Hematopoietic multipotent progenitor cell treated with erythropoietin and hydrocortisone succinate and interleukin-3 and kit ligand, for 8 days (in vitro differentiated cells): Measurements from ENCODE around the gene REXO1.

Experiments used
- DNase-seq: peaks from one replicate; pipeline ENCODE4 v3.0.0-alpha.2; 2015

REXO1 gene

DNA sequence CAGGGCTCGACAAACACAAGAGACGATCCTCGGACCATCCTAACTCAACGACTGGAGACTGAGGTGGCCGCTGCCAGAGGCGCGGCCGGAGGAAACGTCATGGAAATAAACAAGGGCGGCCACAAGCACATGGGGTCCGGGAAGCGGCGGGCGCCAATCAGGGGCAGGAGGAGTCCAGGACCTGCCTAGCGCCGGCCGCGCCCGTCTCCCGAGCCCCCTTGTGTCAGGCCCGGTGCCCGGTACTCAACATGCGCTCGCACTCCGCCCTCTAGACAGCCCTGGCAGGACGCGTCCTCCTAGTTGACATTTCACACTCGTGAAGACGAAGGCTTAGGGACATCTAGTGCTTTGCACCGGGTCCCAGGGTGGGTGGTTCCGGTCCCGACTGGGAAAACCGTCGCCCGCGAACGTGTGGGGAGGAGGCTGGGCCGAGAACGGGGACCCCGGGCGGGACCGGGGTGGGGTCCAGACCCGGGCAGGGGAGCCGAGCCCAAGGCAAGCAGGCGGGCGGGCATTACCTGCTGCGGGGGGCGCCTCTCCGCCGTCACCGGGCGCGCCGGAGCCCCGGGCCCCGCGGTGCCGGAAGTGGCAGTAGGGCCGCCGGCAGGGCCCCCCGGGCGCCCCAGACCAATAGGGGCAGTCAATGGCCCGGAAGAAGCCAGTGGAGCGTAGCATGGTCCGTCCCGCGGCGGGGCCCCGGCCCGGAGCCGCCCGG lies 442 bp downstream of the REXO1 start:
- peak; percentile 74 for DNase-seq

DNA sequence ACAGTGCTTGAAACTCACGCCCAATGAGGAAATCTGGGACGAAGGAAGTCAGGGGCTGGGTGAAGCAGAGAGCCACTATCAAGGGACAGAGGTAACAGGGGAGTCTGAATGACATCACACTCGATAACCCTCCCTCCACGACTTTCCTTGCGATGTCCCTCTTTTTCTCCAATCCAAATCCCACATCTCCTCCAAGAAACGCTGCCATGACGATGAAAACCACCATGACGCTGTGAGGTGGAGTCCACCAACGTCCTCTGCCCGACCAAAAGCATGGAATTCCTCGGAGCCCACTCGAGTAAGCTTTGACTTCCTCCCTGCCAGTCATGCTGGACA lies 967 bp downstream of the REXO1 start:
- no peak for DNase-seq

DNA sequence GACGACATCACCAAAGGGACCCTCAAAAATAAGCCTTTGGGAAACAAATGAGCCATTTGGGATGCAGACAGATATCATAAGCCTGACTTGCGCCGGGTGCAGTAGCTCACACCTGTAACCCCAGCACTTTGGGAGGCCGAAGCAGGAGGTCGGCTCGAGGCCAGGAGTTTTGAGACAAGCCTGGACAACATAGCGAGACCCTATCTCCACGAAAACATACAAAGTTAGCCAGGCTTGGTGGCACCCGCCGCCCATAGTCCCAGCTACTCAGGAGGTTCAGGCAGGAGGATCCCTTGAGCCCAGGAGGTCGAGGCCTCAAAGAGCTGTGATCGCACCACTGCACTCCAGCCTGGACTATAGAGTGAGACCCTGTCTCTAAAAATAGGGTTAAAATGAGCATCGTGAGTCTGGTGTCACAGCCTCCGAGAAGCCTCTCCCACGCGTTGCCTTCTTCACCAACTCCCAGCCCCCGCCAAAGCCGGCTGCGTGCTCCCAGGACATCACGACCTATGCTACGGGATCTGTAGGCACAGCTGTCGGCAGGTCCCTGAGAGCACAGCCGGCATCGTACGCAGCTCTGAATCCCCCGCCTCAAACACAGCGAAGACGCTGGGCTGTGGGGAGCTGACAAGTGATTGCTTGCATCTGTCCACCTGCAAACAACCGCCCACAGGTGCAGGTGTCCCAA lies 1.6 kb downstream of the REXO1 start:
- DNase-seq = no peak

GRCh38 chr19:1845642-1846041 lies 2.6 kb downstream of the REXO1 start:
- DNase-seq = no peak

- DNase-seq = no peak
Measured at GRCh38 chr19:1845125-1845515, 3.2 kb downstream of the REXO1 start.

DNA sequence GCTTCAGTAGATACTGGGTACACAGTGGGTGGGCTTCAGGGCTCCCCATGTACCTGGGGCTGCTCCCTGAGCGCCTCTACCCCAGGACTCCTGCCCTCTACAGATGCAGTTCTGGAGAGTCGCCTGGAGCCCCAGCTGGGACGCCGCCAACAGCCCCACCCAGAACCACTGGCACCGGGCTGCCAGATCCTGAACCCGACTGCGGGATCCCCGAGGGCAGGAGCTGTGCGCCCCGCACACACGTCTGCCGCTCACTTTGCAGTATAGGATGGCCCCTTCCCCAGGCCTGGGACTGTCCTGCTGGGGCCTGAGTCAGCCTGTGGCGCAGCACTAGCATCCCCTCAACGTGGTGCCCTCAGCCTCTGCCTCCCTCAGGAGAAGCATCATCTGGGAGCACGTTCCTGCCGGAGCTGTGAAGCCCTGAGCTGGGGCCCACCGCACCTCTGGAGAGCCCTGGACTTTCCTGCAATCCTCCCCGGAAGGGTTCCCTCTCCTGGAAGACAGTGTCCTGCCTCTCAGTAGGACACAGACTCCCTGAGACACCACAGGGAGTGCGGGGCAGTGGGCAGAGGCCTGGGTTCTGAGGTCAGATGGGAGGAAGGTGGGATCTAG lies 3.7 kb downstream of the REXO1 start:
- DNase-seq = peak; percentile 51

DNA sequence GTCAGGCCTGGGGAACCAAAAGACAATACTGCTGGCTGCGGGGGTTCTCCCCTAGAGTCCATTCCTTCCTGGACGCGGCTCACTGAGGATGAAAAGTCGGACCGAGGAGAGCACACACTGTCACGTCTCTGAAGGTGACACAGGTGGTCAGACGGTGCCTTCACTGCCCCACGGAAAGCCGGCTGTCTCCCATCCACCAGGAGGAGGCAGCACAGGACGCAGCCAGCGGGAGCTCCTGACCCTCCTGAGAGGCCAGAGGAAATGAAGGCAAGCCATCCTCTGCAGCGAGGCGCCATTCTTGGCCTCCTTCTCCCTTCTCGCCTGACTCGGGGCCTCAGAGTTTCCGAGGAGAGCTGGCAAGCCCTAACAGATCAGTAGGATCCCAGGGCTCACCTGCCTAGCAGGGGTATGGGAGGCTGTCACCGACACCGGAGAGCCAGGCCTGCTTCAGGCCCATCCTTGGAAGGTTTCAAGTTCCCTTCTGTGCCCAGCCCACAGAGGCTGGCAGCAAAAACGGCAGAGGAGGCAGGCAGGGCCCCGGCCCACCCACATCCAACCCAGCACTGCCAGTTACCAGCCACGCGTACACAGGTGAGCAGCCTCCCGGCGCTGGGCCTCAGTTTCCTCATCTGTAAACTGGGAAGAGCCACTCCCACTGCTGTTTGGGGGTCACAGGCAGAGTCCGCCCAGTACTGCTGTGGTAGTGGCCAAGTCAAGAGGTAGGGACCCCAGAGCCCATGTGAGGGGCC lies 4.5 kb downstream of the REXO1 start:
- no peak for DNase-seq

DNA sequence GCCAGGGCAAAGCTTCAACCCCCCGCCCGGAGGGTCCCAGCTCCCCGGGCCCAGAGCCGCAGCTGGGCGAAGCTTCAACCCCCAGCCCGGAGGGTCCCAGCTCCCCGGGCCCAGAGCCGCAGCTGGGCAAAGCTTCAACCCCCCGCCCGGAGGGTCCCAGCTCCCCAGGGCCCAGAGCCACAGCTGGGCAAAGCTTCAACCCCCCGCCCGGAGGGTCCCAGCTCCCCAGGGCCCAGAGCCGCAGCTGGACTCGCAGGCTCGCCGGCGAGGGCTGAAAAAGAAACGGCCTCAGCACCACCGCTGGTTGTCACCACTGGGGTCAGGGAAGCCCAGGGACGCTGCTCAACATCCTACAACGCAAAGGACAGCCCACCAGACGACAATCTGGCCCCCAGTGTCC lies 5.2 kb downstream of the REXO1 start:
- no peak for DNase-seq

DNA sequence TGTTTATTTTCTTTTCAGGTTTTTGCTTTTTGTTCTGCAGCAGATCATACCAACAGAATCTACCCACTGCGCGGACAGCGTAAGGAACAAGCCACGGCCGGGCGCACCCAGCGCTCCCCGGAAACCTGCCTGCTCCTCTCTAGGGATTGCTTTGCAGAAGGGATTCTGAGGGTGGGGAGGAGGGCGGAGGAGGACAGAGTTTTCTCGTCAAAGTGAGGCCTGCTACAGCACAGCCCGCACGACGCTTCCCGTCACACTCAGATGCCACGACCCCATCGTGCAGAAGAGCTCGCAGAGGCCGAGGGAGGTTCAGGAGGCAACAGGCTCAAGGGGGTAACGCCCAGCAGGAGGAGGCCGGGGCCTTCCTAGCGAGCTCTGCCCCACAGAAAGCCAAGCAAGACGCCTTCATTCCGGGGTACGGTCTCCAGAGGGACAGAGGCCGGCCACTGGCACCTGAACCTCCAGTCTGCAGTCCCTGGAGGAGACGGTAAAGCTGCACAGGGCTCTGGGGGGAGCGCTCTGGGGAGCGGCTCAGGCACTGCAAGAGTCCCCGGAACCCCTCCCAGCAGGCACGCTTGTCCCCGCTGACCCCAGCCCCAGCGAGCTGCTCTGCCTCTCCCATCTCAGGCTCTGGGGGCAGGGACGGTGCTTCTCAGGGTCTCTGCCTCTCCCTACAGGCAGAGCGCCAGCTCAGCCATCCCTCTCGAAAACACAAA lies 6.9 kb downstream of the REXO1 start:
- DNase-seq = no peak

- DNase-seq = no peak
Measured at GRCh38 chr19:1840541-1841115, 7.7 kb downstream of the REXO1 start.

GRCh38 chr19:1839658-1840540 lies 8.4 kb downstream of the REXO1 start:
- DNase-seq = peak; percentile 38

GRCh38 chr19:1837625-1838105 lies 10.6 kb downstream of the REXO1 start:
- peak; percentile 73 for DNase-seq

DNA sequence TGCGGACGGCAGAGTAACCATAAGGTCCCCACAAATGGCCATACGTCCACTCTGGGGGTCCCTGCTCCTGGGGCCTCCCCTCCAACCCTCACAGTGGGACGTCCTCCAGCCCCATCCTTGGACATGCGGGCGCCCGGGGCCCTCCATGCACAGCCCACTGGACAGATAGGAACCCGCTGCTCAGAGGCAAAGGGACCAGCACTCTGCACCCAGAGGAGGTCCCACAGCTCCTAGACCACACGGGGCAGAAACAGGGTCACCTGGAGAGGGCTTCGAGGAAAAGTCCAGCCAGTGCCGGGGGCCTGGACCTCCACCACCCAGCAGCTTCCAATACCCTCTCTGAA lies 11.1 kb downstream of the REXO1 start:
- no peak for DNase-seq

DNA sequence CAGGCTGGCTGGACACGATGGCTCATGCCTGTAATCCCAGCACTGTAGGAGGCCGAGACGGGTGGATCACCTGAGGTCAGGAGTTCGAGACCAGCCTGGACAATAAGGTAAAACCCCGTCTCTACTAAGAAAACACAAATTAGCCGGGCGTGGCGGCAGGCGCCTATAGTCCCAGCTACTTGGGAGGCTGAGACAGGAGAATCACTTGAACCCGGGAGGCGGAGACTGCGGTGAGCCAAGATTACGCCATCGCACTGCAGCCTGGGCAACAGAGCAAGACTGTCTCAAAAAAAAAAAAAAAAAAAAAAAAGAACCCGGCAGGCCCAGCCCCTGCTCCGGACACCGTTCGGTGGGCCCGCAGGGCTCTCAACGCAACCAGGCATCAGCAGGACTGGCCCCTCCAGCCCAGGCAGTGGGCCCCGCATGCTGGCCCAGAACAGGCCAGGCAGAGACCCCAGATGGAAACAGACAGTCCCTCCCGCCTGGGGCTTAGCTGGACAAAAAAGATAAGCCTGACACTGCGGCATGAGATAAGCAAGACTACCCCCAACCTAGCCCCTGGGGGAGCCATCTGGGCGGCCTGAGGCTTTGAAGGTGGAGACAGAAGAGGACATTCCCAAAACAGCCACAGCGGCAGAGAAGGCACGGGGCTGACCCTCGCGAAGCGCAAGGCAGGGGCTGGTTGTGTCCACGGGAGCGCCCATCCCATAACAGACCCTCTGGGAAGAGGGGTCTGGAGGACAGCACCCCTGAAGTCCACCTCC lies 11.6 kb downstream of the REXO1 start:
- DNase-seq = peak; percentile 96

- no peak for DNase-seq
Measured at GRCh38 chr19:1833540-1833939, 14.7 kb downstream of the REXO1 start.

DNA sequence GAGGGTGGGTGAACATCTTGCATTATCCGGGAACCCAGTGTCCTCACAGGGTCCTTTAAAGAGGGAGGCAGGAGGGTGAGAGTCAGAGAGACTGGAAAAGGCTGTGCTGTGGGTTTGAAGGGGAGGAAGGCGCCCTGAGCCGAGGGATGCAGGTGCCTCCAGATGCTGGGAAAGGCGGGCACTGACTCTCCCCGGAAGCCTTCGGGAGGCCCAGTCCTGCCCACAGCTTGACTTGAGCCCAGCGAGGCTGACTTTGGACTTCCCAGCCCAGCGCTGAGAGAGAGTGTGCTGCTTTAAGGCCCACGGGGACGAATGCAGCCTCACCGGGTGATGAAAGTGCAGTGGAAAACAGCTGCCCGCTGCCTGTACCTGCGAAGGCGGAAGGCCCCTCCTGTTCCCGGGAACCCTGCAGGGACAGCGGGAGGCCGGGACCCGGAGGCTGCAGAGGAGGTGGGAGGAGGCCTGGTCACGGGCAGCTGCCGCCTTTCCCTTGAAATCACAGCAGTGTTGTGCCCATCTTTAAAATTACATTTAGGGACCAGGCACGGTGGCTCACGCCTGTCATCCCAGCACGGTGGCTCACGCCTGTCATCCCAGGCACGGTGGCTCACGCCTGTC lies 16.1 kb downstream of the REXO1 start:
- DNase-seq = no peak

DNA sequence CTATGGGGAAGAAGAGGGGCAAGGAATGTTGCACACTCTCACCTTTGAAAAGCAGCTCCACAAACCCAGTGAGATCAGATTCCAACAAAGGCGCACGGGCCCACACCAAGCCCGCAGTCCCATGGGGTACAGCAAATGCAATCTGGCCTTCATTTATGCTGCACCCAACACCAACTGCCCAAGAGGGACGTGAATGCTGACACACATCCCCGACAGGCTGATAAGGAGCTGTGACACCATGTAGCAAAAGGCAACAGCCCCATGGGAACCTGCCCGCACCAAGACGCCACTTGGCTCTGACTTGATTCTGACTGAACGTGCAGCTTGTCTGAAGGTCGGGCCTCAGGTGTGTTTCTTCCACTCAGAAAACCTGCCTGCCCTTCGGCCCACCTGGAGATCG lies 17.3 kb downstream of the REXO1 start:
- DNase-seq = no peak

DNA sequence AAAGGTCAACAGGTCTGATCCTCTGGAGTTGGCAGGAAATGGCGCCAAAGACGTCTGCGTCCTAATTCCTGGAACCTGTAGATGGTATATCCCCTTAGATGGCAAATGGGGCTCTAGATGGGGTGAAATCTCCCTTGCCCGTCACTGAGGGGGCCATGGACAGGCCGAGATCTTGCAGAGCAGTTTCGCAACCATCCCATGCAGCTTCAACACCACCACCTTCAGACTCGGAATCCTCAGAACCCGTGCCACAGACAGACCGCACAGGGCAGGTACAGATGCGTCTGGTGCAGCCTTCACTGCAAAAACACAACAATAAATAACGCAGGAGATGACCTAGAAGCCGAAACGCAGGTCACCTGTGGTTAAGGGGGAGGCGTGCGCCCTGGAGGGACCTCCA lies 17.7 kb downstream of the REXO1 start:
- no peak for DNase-seq

GRCh38 chr19:1829958-1830357 lies 18.3 kb downstream of the REXO1 start:
- DNase-seq = no peak
